Endometrial microvascular endothelial cells (primary cell): Measurements from ENCODE around the gene KCNT1. TPM values are rescaled to one million over a fixed set of nuclear protein-coding genes. Genes with fewer than 3 reads are reported as not detected.

Experiments
- in situ Hi-C: cut with HindIII; loops from 2 replicates; pipeline ENCODE4 v1.10.0; 2017; ENCODE audit warnings: low sequenced_read_pairs, low pct_unique_long_range_greater_than_20kb; ENCODE audit errors: inconsistent ontology term
- total RNA-seq: library from RNA; depleted of rRNA; stranded (reverse); fragments of >200 nt; gene quantifications from one replicate; pipeline ENCODE4 v1.2.3, GENCODE V29; 2015; ENCODE audit errors: inconsistent ontology term

KCNT1 gene
- total RNA-seq, 1 donor from 2014 or later = not detected

GRCh38 chr9:135820661-135821060 is 118.7 kb downstream of the KCNT1 start:
- in situ Hi-C loops = no loop called here

GRCh38 chr9:135821116-135821515 is 119.1 kb downstream of the KCNT1 start:
- in situ Hi-C loops = no loop called here

DNA sequence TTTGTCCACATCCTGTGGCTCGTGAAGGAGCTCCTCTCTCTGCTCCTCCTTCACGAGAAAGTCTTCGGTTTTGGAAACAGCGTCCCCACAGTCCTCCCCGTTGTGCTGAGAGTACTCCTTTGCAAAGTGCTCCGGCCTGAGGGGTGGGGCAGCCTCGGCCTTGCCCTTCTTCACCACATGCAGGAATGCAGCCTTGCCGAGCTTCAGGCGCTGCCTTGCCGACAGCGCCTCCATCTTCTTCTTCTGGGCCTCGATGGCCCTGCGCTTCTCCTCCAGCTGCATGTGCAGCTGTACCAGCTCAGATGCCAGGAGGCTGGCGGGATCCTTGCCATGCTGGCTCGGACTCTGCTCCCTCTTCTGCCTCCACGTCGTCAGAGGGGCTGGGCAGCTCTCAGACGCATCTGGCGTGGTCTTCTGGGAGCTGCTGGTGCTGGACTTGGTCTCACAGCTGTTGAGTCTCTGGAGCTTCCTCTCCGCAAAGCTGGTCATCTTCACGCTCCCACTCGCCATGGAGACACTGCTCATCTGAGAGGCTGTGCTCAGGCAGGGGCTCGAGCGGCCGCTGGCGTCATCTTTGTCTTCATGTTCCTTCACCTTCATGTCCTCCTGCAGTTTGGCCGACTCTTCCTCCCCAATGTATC is 119.9 kb downstream of the KCNT1 start:
- in situ Hi-C loops = no loop called here

DNA sequence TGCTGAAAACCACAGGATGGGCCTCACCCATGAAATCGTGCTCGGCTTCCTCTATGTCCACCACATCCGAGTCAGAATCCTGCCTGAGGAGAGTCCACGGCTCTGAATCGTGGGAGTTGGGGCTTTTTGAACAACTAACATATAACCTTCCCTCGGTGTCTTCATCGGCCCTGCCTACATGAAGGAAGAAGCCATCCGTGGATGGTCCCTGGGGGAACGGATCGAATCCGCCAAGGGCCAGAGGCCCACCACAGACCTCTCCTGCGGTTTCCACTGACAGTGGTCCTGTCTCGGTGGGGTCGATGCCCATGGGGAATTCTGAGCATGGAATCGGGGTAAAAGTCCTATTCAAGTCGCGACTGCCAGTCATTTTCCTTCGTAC is 120.4 kb downstream of the KCNT1 start:
- in situ Hi-C loops = no loop called here

DNA sequence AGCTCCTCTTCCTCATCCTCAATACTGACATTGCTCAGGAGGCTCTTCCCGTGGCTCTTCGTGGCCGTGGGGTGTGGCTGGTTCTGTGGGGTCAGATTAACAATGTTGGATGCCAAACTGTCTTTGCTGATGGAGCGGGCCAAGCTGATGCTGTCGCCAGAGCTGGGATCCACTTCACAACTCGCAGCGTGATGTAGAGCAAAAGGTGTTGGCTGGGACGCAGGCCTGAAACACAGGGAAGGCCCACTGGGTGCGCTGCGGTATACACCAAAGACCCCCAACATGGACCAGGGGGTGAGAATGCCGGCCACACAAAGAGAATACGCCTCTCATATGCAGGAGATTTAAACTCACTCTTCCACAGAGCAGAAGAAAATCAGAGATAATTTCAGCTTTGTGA is 121.1 kb downstream of the KCNT1 start:
- in situ Hi-C loops = no loop called here

GRCh38 chr9:135825435-135826187 is 123.6 kb downstream of the KCNT1 start:
- in situ Hi-C loops = no loop called here

- in situ Hi-C loops = no loop called here
These were observed 124.2 kb downstream of the KCNT1 start for GRCh38 chr9:135826188-135826545.

DNA sequence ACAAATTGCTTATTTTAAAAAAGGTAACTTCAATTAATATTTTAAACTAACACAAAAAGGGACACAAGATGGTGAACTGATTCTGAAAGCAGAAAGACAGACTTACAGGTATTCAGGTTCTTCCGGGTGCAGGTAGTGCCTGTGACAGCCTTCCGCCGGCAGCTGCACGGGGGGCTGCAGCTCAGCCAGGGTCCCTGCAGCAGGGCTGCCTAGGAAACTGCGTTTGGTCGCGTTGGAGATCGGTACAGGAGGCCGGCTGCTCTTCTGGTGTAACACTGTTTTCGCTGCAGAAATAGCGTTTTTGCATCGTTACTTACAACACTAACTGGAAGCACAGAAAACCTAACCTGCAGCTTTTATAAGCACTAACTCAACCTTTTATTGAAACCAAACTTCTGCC is 125.3 kb downstream of the KCNT1 start:
- in situ Hi-C loops = no loop called here

GRCh38 chr9:135827866-135828580 is 126.0 kb downstream of the KCNT1 start:
- in situ Hi-C loops = no loop called here

GRCh38 chr9:135828656-135829055 is 126.7 kb downstream of the KCNT1 start:
- in situ Hi-C loops = no loop called here

DNA sequence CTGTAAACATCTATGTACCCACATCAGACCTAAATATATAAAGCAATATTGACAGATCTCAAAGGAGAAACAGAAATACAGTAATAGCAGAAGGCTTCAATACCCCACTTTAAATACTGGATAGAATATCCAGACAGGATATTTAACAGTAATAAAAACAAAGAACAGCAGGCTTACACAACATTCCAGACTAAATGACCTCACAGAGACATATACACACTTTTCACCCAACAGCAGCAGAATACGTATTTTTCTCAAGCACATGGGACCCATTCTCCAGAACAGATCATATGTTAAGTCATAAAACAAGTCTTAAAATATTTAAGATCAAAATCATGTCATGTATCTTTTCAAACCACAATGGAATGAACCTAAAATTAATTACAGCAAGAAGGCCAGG is 128.5 kb downstream of the KCNT1 start:
- in situ Hi-C loops = no loop called here

DNA sequence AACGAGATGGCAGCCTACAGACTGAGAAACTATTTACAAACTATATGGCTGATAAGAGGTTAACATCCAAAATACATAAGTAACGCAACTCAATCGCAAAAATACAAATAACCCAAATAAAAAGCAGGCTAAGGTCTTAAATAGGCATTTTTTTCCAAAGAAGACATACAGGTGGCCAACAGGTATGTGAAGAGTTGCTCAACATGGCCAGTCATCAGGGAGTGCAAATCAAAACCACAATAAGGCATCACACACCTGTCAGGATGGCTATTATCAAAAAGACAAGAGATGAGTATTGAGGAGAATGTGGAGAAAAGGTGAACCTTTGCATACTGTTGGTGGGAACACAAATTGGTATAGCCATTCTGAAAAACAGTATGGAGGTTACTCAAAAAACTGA is 131.9 kb downstream of the KCNT1 start:
- in situ Hi-C loops = no loop called here

DNA sequence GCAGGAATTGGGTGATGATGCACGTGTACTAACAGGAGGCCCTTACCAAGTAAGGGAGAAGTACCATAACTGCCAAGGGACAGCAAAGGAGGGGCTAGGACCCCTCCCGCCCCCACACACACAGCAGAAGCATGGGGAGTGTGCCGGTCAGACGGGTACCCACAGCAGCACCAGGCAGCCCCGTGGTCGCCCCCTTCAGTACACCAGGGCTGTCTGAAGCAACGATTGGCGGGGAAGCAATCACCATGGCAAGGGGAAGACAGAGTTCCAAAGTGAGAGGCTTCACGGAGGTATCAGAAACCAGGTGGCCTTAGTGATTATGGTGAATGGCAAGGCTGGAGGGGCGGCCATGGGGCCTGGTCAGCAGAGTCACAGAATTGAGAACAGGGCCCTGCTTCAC is 133.1 kb downstream of the KCNT1 start:
- in situ Hi-C loops = no loop called here

DNA sequence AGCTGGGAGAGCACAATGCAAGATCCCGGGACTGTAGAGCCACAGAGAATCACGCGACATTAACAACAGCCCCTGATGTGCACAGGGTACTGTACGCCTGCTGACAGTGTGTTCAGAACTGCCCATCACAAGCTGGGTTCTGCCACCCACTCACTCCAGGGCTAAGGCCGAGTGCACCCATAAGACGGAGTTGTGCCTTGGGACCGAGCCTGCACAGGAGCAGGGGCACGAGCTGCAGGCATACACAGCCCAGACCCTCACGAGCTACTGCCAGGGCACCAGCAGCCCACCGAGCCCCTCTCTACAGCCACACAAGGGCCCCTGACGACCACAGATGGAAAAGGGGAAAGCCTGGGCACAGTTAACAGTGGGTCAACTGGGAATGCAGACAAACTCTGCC is 137.5 kb downstream of the KCNT1 start:
- in situ Hi-C loops = no loop called here

DNA sequence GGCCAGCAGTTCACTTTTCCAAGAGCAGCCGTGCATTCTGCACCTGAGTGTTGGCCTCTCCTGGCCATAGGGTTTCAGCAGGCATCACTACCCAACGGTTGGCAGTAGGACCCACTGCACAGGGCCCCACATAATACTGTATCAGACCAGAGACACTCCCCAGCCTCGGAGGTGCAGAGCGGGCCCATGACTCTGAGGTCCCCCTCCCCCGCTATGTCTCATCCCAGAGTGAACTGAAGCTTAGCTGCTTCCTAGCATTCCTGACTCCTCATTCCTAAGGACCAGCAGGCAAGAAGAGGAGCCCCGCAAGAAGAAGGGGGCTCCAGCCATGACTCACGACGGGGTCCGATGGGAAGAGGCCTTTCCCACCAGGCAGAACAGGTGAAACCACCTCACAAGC is 138.1 kb downstream of the KCNT1 start:
- in situ Hi-C loops = no loop called here

GRCh38 chr9:135840539-135840938 is 138.6 kb downstream of the KCNT1 start:
- in situ Hi-C loops = no loop called here

Other genes with a start within 250 kb of the KCNT1 start
- 7.5 TPM for gene PPP1R26, start 222.4 kb upstream of the KCNT1 start, total RNA-seq
- 55.9 TPM for gene MRPS2, start 201.5 kb upstream of the KCNT1 start, total RNA-seq
- not detected for gene LCN1, start 180.7 kb upstream of the KCNT1 start, total RNA-seq
- not detected for gene OBP2A, start 156.1 kb upstream of the KCNT1 start, total RNA-seq
- not detected for gene PAEP, start 140.4 kb upstream of the KCNT1 start, total RNA-seq
- not detected for gene GLT6D1, start 62.6 kb upstream of the KCNT1 start, total RNA-seq
- not detected for gene LCN9, start 38.9 kb upstream of the KCNT1 start, total RNA-seq
- gene SOHLH1, start 2.7 kb upstream of the KCNT1 start, total RNA-seq = not detected
- 19.1 TPM for gene CAMSAP1, start 205.4 kb downstream of the KCNT1 start, total RNA-seq